Astrocyte (in vitro differentiated cells and primary cell): Measurements from ENCODE around the gene LHFPL3. TPM values are rescaled to one million over a fixed set of nuclear protein-coding genes. Genes with fewer than 3 reads are reported as not detected.

Source experiments
- DNase-seq: peaks from one replicate; pipeline ENCODE4 v3.0.0-alpha.2; 2010; ENCODE audit warnings: low read depth
- FAIRE-seq: peaks from 2 replicates; lab custom pipeline; 2011; peaks lifted over from hg19 to GRCh38; lab: Jason Lieb, UNC
- H2AFZ ChIP-seq: 2 replicates; pipeline ENCODE4 v1.6.0; 2012; ENCODE audit warnings: low read depth, low read length, inconsistent platforms
- H3K27ac ChIP-seq: 2 replicates; pipeline ENCODE4 v1.5.1; 2011; ENCODE audit warnings: low read depth, low read length, inconsistent platforms
- H3K27me3 ChIP-seq: 2 replicates; pipeline ENCODE4 v1.6.0; 2011; ENCODE audit warnings: low read length, inconsistent platforms; ENCODE audit not compliant: insufficient read depth
- H3K36me3 ChIP-seq: 2 replicates; pipeline ENCODE4 v1.5.1; 2011; ENCODE audit warnings: low read length, inconsistent platforms; ENCODE audit not compliant: insufficient read depth
- H3K4me1 ChIP-seq: 2 replicates; pipeline ENCODE4 v1.5.1; 2011; ENCODE audit warnings: low read length, inconsistent platforms; ENCODE audit not compliant: insufficient read depth
- H3K4me2 ChIP-seq: 2 replicates; pipeline ENCODE4 v1.6.0; 2012; ENCODE audit warnings: low read length, inconsistent platforms
- H3K4me3 ChIP-seq: 2 replicates; pipeline ENCODE4 v1.5.1; 2011; ENCODE audit warnings: low read depth, mild to moderate bottlenecking, low read length, inconsistent platforms; ENCODE audit not compliant: insufficient read depth
- H3K79me2 ChIP-seq: 2 replicates; pipeline ENCODE4 v1.6.0; 2012; ENCODE audit warnings: mild to moderate bottlenecking, low read length, inconsistent platforms; ENCODE audit not compliant: insufficient read depth
- H3K9ac ChIP-seq: 2 replicates; pipeline ENCODE4 v1.6.0; 2012; ENCODE audit warnings: mild to moderate bottlenecking, low read length, inconsistent platforms
- H3K9me3 ChIP-seq: 2 replicates; pipeline ENCODE4 v1.5.1; 2012; ENCODE audit warnings: low read depth, mild to moderate bottlenecking, low read length, inconsistent platforms; ENCODE audit not compliant: insufficient read depth
- H4K20me1 ChIP-seq: 2 replicates; pipeline ENCODE4 v1.6.0; 2012; ENCODE audit warnings: low read length, inconsistent platforms; ENCODE audit not compliant: insufficient read depth
- H3K27ac Mint-ChIP-seq: one replicate; pipeline ENCODE4 v1.8.0; 2021; ENCODE audit warnings: mild to moderate bottlenecking, mixed read lengths; ENCODE audit not compliant: unreplicated experiment
- H3K27me3 Mint-ChIP-seq: one replicate; pipeline ENCODE4 v1.8.0; 2021; ENCODE audit warnings: low read depth, mixed read lengths; ENCODE audit not compliant: unreplicated experiment
- H3K36me3 Mint-ChIP-seq: one replicate; pipeline ENCODE4 v1.8.0; 2021; ENCODE audit warnings: low read depth, mixed read lengths; ENCODE audit not compliant: unreplicated experiment
- H3K4me1 Mint-ChIP-seq: one replicate; pipeline ENCODE4 v1.8.0; 2021; ENCODE audit warnings: low read depth, mixed read lengths; ENCODE audit not compliant: unreplicated experiment
- H3K4me3 Mint-ChIP-seq: one replicate; pipeline ENCODE4 v1.8.0; 2021; ENCODE audit warnings: mild to moderate bottlenecking, moderate library complexity, mixed read lengths; ENCODE audit not compliant: unreplicated experiment
- H3K9me3 Mint-ChIP-seq: one replicate; pipeline ENCODE4 v1.8.0; 2021; ENCODE audit warnings: mild to moderate bottlenecking, mixed read lengths; ENCODE audit not compliant: unreplicated experiment
- CTCF ChIP-seq: IDR thresholded peaks from 2 replicates; pipeline ENCODE4 v1.5.1; 2011; ENCODE audit warnings: low read depth, mild to moderate bottlenecking, inconsistent platforms, low read length, moderate library complexity; ENCODE audit not compliant: insufficient read depth
- EZH2 ChIP-seq: IDR thresholded peaks from 2 replicates; pipeline ENCODE4 v1.6.1; 2012; ENCODE audit warnings: mild to moderate bottlenecking, low read length, inconsistent platforms; ENCODE audit not compliant: insufficient read depth
- total RNA-seq: library from RNA; stranded (reverse); gene quantifications from 2 replicates; pipeline ENCODE4 v1.2.1, GENCODE V29; 2021

LHFPL3 gene
- total RNA-seq, 1 donor from 2014 or later = not detected

- no peak for FAIRE-seq
- Mint-ChIP-seq H3K27me3 (peaks cover 19% of the 10 kb centered on the region), H3K4me1 (peaks cover 4% of the 10 kb centered on the region), H3K27ac (no peak overlapping the region), H3K36me3 (no peaks in the 10 kb centered on the region), H3K4me3 (no peak overlapping the region), H3K9me3 (no peaks in the 10 kb centered on the region)
- Histone ChIP-seq H3K79me2 (no peaks in the 10 kb centered on the region), H3K4me3 (no peak overlapping the region), H3K9me3 (no peaks in the 10 kb centered on the region), H3K36me3 (no peaks in the 10 kb centered on the region), H3K9ac (no peak overlapping the region), H3K4me1 (no peaks in the 10 kb centered on the region), H3K4me2 (no peak overlapping the region), H3K27me3 (peaks cover 13% of the 10 kb centered on the region), H2AFZ (no peak overlapping the region), H4K20me1 (no peaks in the 10 kb centered on the region), H3K27ac (no peak overlapping the region)
- DNase-seq = no peak
- TF ChIP-seq CTCF (no peak), EZH2 (no peak)
Observed at GRCh38 chr7:104857458-104858425, 529.3 kb downstream of the LHFPL3 start.

GRCh38 chr7:104859754-104860426 lies 531.5 kb downstream of the LHFPL3 start:
- DNase-seq (no peak), FAIRE-seq (no peak)
- Mint-ChIP-seq H3K27ac (no peak overlapping the region), H3K4me3 (no peak overlapping the region), H3K4me1 (peaks cover 4% of the 10 kb centered on the region), H3K36me3 (peaks cover 1% of the 10 kb centered on the region), H3K27me3 (peaks cover 22% of the 10 kb centered on the region), H3K9me3 (peaks cover 3% of the 10 kb centered on the region)
- Histone ChIP-seq H4K20me1 (no peaks in the 10 kb centered on the region), H3K4me1 (no peaks in the 10 kb centered on the region), H3K9me3 (no peaks in the 10 kb centered on the region), H3K9ac (no peak overlapping the region), H3K36me3 (no peaks in the 10 kb centered on the region), H3K27me3 (peaks cover 13% of the 10 kb centered on the region), H3K4me3 (no peak overlapping the region), H3K27ac (no peak overlapping the region), H3K4me2 (no peak overlapping the region), H3K79me2 (no peaks in the 10 kb centered on the region), H2AFZ (no peak overlapping the region)
- TF ChIP-seq EZH2 (no peak), CTCF (no peak)
